MCF 10A (cell line): Measurements from ENCODE around the gene CTRL. TPM values are rescaled to one million over a fixed set of nuclear protein-coding genes. Genes with fewer than 3 reads are reported as not detected.
A peak's percentile ranks its signal among the peaks of the same experiment; 100 is the strongest.

Experiments
- BruUV-seq: library from RNA; stranded (reverse); fragments of 400-500 nt; replicated peaks from 2 replicates; lab custom pipeline; 2021; lab: Mats Ljungman, UMichigan
- CTCF ChIA-PET: fragments of 300-600 bp; sonication (Branson Sonifier 250); formaldehyde crosslinking; extraction: SDS; loops from one replicate; lab custom pipeline; 2021; ENCODE audit warnings: antibody characterized with exemption, inconsistent platforms; lab: Yijun Ruan, JAX
- POLR2A ChIA-PET: fragments of 300-600, 350-650 bp; sonication (Branson Sonifier 250); formaldehyde crosslinking; extraction: SDS; loops from one replicate; lab custom pipeline; 2020; ENCODE audit warnings: antibody characterized with exemption, inconsistent platforms; lab: Yijun Ruan, JAX
- DNase-seq: peaks from one replicate; pipeline ENCODE4 v3.0.0-alpha.2; 2018; ENCODE audit not compliant: unreplicated experiment
- H3K27ac Mint-ChIP-seq: one replicate; pipeline ENCODE4 v1.8.0; 2022; ENCODE audit warnings: mild to moderate bottlenecking, low read depth, mixed read lengths; ENCODE audit not compliant: unreplicated experiment
- H3K27me3 Mint-ChIP-seq: one replicate; pipeline ENCODE4 v1.8.0; 2022; ENCODE audit warnings: mixed read lengths; ENCODE audit not compliant: insufficient read depth, unreplicated experiment
- H3K36me3 Mint-ChIP-seq: one replicate; pipeline ENCODE4 v1.8.0; 2022; ENCODE audit warnings: mild to moderate bottlenecking, moderate library complexity, mixed read lengths; ENCODE audit not compliant: insufficient read depth, unreplicated experiment
- H3K4me1 Mint-ChIP-seq: one replicate; pipeline ENCODE4 v1.8.0; 2022; ENCODE audit warnings: mixed read lengths; ENCODE audit not compliant: insufficient read depth, unreplicated experiment
- H3K4me3 Mint-ChIP-seq: one replicate; pipeline ENCODE4 v1.8.0; 2022; ENCODE audit warnings: mild to moderate bottlenecking, moderate library complexity, mixed read lengths; ENCODE audit not compliant: unreplicated experiment
- H3K9me3 Mint-ChIP-seq: one replicate; pipeline ENCODE4 v1.8.0; 2022; ENCODE audit warnings: mixed read lengths; ENCODE audit not compliant: unreplicated experiment
- intact Hi-C: fragments of 100-400 bp; cut with micrococcal nuclease; formaldehyde crosslinking; loops from 2 replicates; pipeline ENCODE4 v1.14.1; 2022
- total RNA-seq: library from RNA; stranded (reverse); gene quantifications from 2 replicates; pipeline ENCODE4 v1.2.3, GENCODE V29; 2022
- TF ChIP-seq, protein P1 (sequence below): fragments of 200-600 bp; IDR thresholded peaks from one replicate; pipeline ENCODE4 v1.8.0; 2022; ENCODE audit warnings: antibody characterized with exemption, mild to moderate bottlenecking; ENCODE audit not compliant: unreplicated experiment

CTRL gene
- total RNA-seq, 1 experiment from 2014 or later = 1.6 TPM

DNA sequence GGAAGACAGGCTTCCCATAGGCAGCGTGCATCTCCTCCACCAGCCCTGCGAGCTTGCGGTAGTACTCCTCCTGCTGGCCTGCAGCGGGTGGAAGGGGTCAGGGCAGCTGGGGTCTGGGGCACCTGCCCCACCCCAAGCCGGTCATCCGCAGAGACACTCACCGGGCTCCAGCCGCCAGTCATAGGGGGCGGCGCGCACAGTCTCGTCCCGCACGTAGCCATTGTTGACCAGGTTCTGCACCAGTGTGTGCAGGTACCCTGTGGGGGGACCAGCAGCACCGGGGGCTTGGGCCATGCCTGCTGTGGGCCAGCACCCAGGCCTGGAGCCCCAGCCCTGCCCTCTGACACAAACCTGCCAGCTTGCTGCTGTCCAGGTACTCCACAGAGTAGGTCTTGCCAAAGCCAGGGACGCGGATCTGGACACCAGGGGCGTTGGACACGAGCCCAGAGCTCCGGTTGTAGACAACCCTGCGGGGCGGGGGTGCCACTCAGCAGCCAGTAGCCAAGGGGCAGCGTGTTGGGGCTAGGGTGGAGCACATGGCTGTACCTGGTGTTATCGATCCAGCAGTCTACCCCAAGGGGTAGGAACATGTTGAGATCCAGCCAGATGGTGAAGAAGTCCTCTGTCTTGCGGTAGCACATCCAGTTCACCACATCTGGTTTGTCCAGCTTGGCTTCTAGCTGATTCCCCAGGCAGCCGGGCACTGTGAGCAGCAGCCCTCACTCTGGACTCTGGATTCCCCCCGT is 11.0 kb upstream of the CTRL start:
- H3K36me3 Mint-ChIP-seq = peaks cover 73% of the 10 kb centered on the region
- ChIA-PET POLR2A (interaction anchor here (0.6 to 2.1 kb wide), 6 partner anchors 9 to 99 kb away, joined by 3 to 6 read pairs (median 4); no protein-coding TSS in a partner anchor), CTCF (interaction anchor here (0.6 to 1.3 kb wide), 9 partner anchors 11 to 128 kb away, joined by 3 to 5 read pairs (median 3); no protein-coding TSS in a partner anchor)
- H3K27me3 Mint-ChIP-seq = no peaks in the 10 kb centered on the region
- intact Hi-C loops = no loop called here
- peaks cover 5% of the 10 kb centered on the region for H3K4me1 Mint-ChIP-seq
- TF ChIP-seq, protein P1, sequence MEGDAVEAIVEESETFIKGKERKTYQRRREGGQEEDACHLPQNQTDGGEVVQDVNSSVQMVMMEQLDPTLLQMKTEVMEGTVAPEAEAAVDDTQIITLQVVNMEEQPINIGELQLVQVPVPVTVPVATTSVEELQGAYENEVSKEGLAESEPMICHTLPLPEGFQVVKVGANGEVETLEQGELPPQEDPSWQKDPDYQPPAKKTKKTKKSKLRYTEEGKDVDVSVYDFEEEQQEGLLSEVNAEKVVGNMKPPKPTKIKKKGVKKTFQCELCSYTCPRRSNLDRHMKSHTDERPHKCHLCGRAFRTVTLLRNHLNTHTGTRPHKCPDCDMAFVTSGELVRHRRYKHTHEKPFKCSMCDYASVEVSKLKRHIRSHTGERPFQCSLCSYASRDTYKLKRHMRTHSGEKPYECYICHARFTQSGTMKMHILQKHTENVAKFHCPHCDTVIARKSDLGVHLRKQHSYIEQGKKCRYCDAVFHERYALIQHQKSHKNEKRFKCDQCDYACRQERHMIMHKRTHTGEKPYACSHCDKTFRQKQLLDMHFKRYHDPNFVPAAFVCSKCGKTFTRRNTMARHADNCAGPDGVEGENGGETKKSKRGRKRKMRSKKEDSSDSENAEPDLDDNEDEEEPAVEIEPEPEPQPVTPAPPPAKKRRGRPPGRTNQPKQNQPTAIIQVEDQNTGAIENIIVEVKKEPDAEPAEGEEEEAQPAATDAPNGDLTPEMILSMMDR = no peak
- BruUV-seq = no TSS peak
- no peak overlapping the region for H3K27ac Mint-ChIP-seq
- no peak for DNase-seq
- no peak overlapping the region for H3K4me3 Mint-ChIP-seq
- no peaks in the 10 kb centered on the region for H3K9me3 Mint-ChIP-seq

- peaks cover 69% of the 10 kb centered on the region for H3K36me3 Mint-ChIP-seq
- ChIA-PET POLR2A (interaction anchor here (0.6 to 2.8 kb wide), 7 partner anchors 10 to 98 kb away, joined by 3 to 11 read pairs (median 4); no protein-coding TSS in a partner anchor), CTCF (interaction anchor here (0.6 to 1.3 kb wide), 7 partner anchors 12 to 282 kb away, joined by 3 to 4 read pairs (median 3); partner anchors contain the start of gene ACD)
- no TSS peak for BruUV-seq
- no peaks in the 10 kb centered on the region for H3K27me3 Mint-ChIP-seq
- no peak overlapping the region for H3K4me3 Mint-ChIP-seq
- H3K4me1 Mint-ChIP-seq = peaks cover 9% of the 10 kb centered on the region
- intact Hi-C loops = no loop called here
- no peak overlapping the region for H3K27ac Mint-ChIP-seq
- DNase-seq = peak; percentile 52
- TF ChIP-seq, protein P1 = peak; percentile 59
- H3K9me3 Mint-ChIP-seq = no peaks in the 10 kb centered on the region
Measured at GRCh38 chr16:67942200-67942509, 10.5 kb upstream of the CTRL start.

DNA sequence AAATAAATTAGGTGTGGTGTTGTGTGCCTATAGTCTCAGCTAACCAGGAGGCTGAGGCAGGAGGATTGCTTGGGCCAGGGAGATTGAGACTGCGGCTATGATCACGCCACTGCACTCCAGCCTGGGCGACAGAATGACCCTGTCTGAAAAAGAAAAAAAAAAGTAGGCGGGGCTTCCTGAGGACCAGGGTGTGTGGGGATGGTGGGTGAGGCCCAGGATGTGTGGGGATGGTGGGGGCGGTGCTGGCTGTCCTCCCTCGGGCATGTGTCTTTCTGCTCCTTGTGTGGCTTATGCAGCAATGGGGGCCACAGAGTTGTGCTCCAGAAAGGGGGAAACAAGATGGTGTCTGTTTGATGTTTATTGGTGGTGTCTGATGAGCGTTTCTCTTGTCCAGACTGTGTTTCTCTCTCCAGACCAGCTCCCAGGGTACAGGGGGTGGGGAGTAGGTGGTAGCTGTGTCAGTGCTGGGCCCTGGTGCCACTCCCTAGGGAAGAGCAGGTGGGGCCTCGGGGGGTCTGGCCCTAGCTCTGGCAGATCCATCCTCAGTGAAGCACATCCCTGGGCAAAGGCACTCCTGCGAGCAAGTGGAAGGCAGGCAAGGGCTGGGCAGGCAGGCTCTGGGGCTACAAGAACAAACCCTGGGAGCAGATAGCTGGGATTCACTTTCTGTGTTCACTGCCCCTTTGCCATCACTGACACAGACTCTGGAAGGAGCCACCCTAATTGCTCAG is 10.0 kb upstream of the CTRL start:
- peaks cover 69% of the 10 kb centered on the region for H3K36me3 Mint-ChIP-seq
- POLR2A ChIA-PET = interaction anchor here (0.6 to 2.8 kb wide), 7 partner anchors 10 to 98 kb away, joined by 3 to 11 read pairs (median 4); no protein-coding TSS in a partner anchor

More for the DNA sequence above, 10.0 kb upstream of the CTRL start:
- TF ChIP-seq, protein P1 = no peak
- Mint-ChIP-seq H3K27ac (no peak overlapping the region), H3K4me1 (peaks cover 14% of the 10 kb centered on the region), H3K4me3 (no peak overlapping the region), H3K27me3 (no peaks in the 10 kb centered on the region), H3K9me3 (no peaks in the 10 kb centered on the region)
- CTCF ChIA-PET = interaction anchor here (0.6 to 1.6 kb wide), 9 partner anchors 8 to 282 kb away, joined by 3 to 4 read pairs (median 3); partner anchors contain the start of gene ACD
- DNase-seq = no peak
- no TSS peak for BruUV-seq
- intact Hi-C loops = no loop called here
